PFSK-1 (cell line): ENCODE measurements around the gene GMDS.

ENCODE experiments used
- FOXP2 ChIP-seq: optimal IDR thresholded peaks from 2 replicates; pipeline ENCODE3; 2011; ENCODE audit warnings: borderline replicate concordance, control low read depth, inconsistent platforms; ENCODE audit not compliant: insufficient read depth; ENCODE audit errors: extremely low read length, extremely low read depth
- TAF1 ChIP-seq: IDR thresholded peaks from 2 replicates; pipeline ENCODE4 v1.6.1; 2012; ENCODE audit warnings: low read length, control low read depth, borderline replicate concordance; ENCODE audit not compliant: insufficient read depth

- TF ChIP-seq TAF1: no peak
- no peak for TF ChIP-seq FOXP2
Observed at GRCh38 chr6:2216794-2217383, 28.5 kb downstream of the GMDS start.
